GM10847 (cell line): ENCODE measurements around the gene KRTAP9-7.
"Not testable (repeated sequence)": the region's sequence is repeated elsewhere in the genome, so short reads cannot be mapped to it uniquely, and the experiment has no call there.

ENCODE experiments used
- POLR2A ChIP-seq: IDR thresholded peaks from 2 replicates; pipeline ENCODE4 v1.6.1; 2011; ENCODE audit not compliant: insufficient read length; ENCODE audit errors: extremely low read depth

Gene KRTAP9-7

GRCh38 chr17:41275648-41276190 lies at the start of gene KRTAP9-7:
KRTAP9-7 (plus strand) TSS chr17:41275698; CDS start chr17:41275698, 0 bp downstream.
- not testable (repeated sequence) for TF ChIP-seq POLR2A

GRCh38 chr17:41226051-41226450 lies 49.4 kb upstream of the KRTAP9-7 start:
- TF ChIP-seq POLR2A = no peak

GRCh38 chr17:41226598-41227095 lies 48.9 kb upstream of the KRTAP9-7 start, which contains the start of gene KRTAP9-2:
KRTAP9-2 (plus strand) TSS chr17:41226648; CDS start chr17:41226655, 7 bp downstream.
- TF ChIP-seq POLR2A = not testable (repeated sequence)

- no peak for TF ChIP-seq POLR2A
These were observed 45.4 kb upstream of the KRTAP9-7 start for GRCh38 chr17:41230094-41230493.

- no peak for TF ChIP-seq POLR2A
These were observed 43.8 kb upstream of the KRTAP9-7 start for GRCh38 chr17:41231731-41232130.

- not testable (repeated sequence) for TF ChIP-seq POLR2A
These were observed 42.9 kb upstream of the KRTAP9-7 start, which contains the start of gene KRTAP9-3 for GRCh38 chr17:41232399-41233105. KRTAP9-3 (plus strand) TSS chr17:41232449; CDS start chr17:41232502, 53 bp downstream.

- not testable (repeated sequence) for TF ChIP-seq POLR2A
These were observed 37.5 kb upstream of the KRTAP9-7 start, which contains the start of gene KRTAP9-8 for GRCh38 chr17:41237949-41238437. KRTAP9-8 (plus strand) TSS chr17:41237999; CDS start chr17:41238052, 53 bp downstream.

GRCh38 chr17:41249637-41250240 lies 25.8 kb upstream of the KRTAP9-7 start, which contains the start of gene KRTAP9-4:
KRTAP9-4 (plus strand) TSS chr17:41249687; CDS start chr17:41249721, 34 bp downstream.
- TF ChIP-seq POLR2A = not testable (repeated sequence)

GRCh38 chr17:41251261-41251660 lies 24.2 kb upstream of the KRTAP9-7 start:
- TF ChIP-seq POLR2A = no peak

GRCh38 chr17:41254861-41255260 lies 20.6 kb upstream of the KRTAP9-7 start:
- TF ChIP-seq POLR2A = no peak

- not testable (repeated sequence) for TF ChIP-seq POLR2A
These were observed 19.9 kb upstream of the KRTAP9-7 start, which contains the start of gene KRTAP9-9 for GRCh38 chr17:41255381-41256290. KRTAP9-9 (plus strand) TSS chr17:41255384.

- TF ChIP-seq POLR2A = no peak
These were observed 19.2 kb upstream of the KRTAP9-7 start for GRCh38 chr17:41256291-41256685.

- TF ChIP-seq POLR2A = no peak
These were observed 17.1 kb upstream of the KRTAP9-7 start for GRCh38 chr17:41258406-41258805.

GRCh38 chr17:41263212-41263611 lies 12.3 kb upstream of the KRTAP9-7 start:
- no peak for TF ChIP-seq POLR2A
